ENCODE measurements around the gene YWHAE.

DNA sequence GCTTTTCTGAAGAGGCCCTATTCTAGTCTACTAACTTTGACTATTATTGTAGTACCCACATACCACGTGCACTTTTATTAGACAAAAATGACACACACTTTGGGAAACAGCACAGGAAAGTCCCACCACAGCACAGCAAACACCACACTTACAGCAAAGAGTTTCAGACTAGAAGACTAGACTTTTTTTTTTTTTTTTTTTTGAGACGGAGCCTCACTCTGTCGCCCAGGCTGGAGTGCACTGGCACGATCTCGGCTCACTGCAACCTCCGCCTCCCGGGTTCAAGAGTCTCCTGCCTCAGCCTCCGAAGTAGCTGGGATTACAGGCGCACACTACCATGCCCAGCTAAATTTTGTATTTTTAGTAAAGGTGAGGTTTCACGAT, 20.1 kb downstream of the YWHAE start:
- no peak for TF ChIP-seq GATA1 (IDR thresholded peaks at IDR 0.05; ENCODE audit: low read depth, low read length)
- TF ChIP-seq POLR2A (IDR thresholded peaks at IDR 0.05; ENCODE audit: low read length), result no peak

Measured in erythroblast (primary cell).